H1 (cell line): ENCODE results near the gene CAMK2N2. TPM values are rescaled to one million over a fixed set of nuclear protein-coding genes. Genes with fewer than 3 reads are reported as not detected.

ENCODE experiments used
- BRCA1 ChIP-seq: IDR thresholded peaks from 2 replicates; pipeline ENCODE4 v1.6.1; 2012; ENCODE audit warnings: low read depth, low read length, improper control_type of control experiment
- CHD2 ChIP-seq: IDR thresholded peaks from 2 replicates; pipeline ENCODE4 v1.6.1; 2012; ENCODE audit warnings: low read length, improper control_type of control experiment
- HDAC6 ChIP-seq: IDR thresholded peaks from one replicate; pipeline ENCODE4 v1.7.1; 2012; ENCODE audit warnings: low read depth, mild to moderate bottlenecking, inconsistent platforms, low read length, moderate library complexity
- MAX ChIP-seq: IDR thresholded peaks from 2 replicates; pipeline ENCODE4 v1.6.1; 2012; ENCODE audit warnings: inconsistent platforms
- PHF8 ChIP-seq: fragments of 200-600 bp; sonication (generic); conservative IDR thresholded peaks from 2 replicates; pipeline ENCODE4 v1.7.1; 2012; ENCODE audit warnings: low read depth, mild to moderate bottlenecking, inconsistent platforms, low read length, moderate library complexity
- RXRA ChIP-seq: IDR thresholded peaks from 2 replicates; pipeline ENCODE4 v1.6.1; 2011; ENCODE audit warnings: low read depth, mild to moderate bottlenecking, low read length, moderate library complexity; ENCODE audit not compliant: insufficient read depth
- polyA plus RNA-seq, 7 experiments: library from polyadenylated mRNA; depleted of rRNA in 3 of 7; stranded (reverse) in 5 of 7; unstranded in 2 of 7; fragments of >200 nt in 5 of 7; fragments of 200-250 nt in 2 of 7; gene quantifications; 1 replicate in 5 of 7; 2 replicates in 1 of 7; 4 replicates in 1 of 7; pipeline versions ENCODE4 v1.2.1 to v1.2.3, GENCODE V29; 2011 to 2013; ENCODE audit warnings: missing spikeins in 2 of 7, mixed read lengths in 2 of 7
- total RNA-seq: library from RNA; stranded (reverse); fragmentation: NEBNext Ultra II Directional; extraction: Animal tissue kit (Norgen Biotek cat#: 25700); gene quantifications from 2 replicates; pipeline ENCODE4 v1.2.1, GENCODE V29; 2021
- TF ChIP-seq, protein P1 (sequence below), 3 experiments: IDR thresholded peaks; 1 replicate in 2 of 3; 2 replicates in 1 of 3; pipeline versions ENCODE4 v1.5.1 to v1.6.1; 2011; ENCODE audit warnings: low read length in 3 of 3, mild to moderate bottlenecking in 3 of 3, inconsistent platforms in 2 of 3, low read depth in 1 of 3, moderate library complexity in 1 of 3; ENCODE audit not compliant: insufficient read depth in 1 of 3; ENCODE audit errors: control extremely low read depth in 1 of 3

CAMK2N2 gene
- total and polyA plus RNA-seq, 2 of the 8 experiments (the other 6 are each of a cell fraction or from before 2014, with no cell fraction given) = 4.0 to 17.7 TPM

- TF ChIP-seq, protein P1, sequence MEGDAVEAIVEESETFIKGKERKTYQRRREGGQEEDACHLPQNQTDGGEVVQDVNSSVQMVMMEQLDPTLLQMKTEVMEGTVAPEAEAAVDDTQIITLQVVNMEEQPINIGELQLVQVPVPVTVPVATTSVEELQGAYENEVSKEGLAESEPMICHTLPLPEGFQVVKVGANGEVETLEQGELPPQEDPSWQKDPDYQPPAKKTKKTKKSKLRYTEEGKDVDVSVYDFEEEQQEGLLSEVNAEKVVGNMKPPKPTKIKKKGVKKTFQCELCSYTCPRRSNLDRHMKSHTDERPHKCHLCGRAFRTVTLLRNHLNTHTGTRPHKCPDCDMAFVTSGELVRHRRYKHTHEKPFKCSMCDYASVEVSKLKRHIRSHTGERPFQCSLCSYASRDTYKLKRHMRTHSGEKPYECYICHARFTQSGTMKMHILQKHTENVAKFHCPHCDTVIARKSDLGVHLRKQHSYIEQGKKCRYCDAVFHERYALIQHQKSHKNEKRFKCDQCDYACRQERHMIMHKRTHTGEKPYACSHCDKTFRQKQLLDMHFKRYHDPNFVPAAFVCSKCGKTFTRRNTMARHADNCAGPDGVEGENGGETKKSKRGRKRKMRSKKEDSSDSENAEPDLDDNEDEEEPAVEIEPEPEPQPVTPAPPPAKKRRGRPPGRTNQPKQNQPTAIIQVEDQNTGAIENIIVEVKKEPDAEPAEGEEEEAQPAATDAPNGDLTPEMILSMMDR (IDR thresholded peaks at IDR 0.05; ENCODE audit: control extremely low read depth in 1 of 3, insufficient read depth in 1 of 3, low read depth in 1 of 3, low read length in 3 of 3) = no peak
- no peak for TF ChIP-seq MAX
- TF ChIP-seq RXRA = no peak
- TF ChIP-seq BRCA1 = no peak
- TF ChIP-seq PHF8 = no peak
- TF ChIP-seq CHD2 = no peak
- no peak for TF ChIP-seq HDAC6
- TF ChIP-seq, all 59 proteins: peak for 0
These were observed 37.4 kb downstream of the CAMK2N2 start (continued) for GRCh38 chr3:184223946-184224345.
